NCI-H2227 treated with DMSO at 0.1 percent for 48 hours (cell line): ENCODE results near the gene CHRNG.
"Not testable (repeated sequence)": the region's sequence is repeated elsewhere in the genome, so short reads cannot be mapped to it uniquely, and the experiment has no call there.

Experiments used
- DNase-seq: peaks from one replicate; lab custom pipeline; 2025; lab: John Stamatoyannopoulos, UW

Gene CHRNG

DNA sequence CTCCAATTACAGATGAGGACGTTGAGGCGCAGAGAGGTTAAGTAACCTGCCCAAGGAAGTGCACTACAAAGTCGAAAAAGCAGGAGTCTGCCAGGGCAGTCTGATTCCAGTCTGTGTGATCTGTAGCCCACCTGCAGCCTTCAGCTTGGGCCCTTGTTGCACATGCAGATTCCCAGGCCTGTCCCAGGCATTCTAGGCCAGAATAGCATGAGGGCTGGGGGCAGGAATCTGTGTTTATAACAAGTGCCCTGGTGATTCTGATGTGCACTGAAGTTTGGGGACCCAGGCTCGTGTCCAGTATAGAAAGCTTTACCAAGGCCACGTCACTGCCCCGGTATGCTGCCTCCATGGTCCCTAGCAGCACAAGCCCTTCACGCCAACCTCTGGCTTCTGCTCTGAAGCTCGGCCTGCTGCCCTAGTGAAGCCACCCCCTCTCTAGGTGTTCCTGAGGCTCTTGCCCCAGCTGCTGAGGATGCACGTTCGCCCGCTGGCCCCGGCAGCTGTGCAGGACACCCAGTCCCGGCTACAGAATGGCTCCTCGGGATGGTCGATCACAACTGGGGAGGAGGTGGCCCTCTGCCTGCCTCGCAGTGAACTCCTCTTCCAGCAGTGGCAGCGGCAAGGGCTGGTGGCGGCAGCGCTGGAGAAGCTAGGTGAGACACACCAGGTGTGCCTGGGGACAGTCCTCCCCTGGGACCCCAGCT, 4.6 kb downstream of the CHRNG start:
- no peak for DNase-seq

DNA sequence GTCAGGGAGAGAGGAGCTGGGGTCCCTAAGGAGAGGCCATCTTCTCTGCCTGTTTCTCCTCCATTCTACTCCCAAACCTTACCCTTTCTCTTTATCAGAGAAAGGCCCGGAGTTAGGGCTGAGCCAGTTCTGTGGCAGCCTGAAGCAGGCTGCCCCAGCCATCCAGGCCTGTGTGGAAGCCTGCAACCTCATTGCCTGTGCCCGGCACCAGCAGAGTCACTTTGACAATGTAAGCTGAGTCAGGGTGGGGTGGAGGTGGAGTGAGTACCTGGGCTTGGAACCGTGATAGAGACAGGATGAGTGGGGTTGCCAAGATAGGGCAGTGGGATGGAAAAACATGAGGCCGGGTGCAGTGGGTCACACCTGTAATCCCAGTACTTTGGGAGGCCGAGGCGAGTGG, 5.2 kb downstream of the CHRNG start:
- DNase-seq, result no peak

DNA sequence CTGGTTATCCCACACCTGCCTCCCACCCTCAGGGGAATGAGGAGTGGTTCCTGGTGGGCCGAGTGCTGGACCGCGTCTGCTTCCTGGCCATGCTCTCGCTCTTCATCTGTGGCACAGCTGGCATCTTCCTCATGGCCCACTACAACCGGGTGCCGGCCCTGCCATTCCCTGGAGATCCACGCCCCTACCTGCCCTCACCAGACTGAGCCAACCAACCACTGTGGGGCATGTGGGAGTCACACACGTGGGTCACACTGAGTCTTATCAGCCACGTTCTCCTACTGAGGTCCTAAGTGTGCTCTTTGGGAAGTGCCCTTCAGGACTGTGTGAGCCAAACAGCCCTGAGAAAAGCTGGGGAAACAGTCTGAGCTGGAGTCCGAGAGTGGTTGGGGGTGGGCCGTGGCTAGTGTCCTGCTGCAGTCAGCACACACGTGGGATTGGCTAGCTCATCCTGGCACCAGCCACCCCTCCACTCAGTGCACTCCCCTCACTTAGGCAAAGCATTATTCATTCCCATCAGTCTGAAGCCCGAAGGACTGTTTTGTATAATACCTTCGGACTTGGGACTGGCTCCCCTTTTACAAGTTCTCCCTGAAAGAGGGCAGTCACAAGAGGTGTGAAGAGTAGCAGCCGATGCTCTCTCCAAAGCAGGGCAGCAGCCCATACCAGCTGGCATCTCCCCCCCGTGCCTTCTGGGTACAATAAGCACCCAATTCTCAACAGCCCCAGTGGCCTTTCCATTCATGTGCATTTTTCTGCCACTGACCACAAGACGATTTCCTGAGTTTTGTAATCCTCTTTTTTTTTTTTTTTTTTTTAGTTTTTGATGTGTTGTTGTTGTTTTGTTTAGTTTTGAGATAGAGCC, 6.3 kb downstream of the CHRNG start:
- DNase-seq, result no peak

DNA sequence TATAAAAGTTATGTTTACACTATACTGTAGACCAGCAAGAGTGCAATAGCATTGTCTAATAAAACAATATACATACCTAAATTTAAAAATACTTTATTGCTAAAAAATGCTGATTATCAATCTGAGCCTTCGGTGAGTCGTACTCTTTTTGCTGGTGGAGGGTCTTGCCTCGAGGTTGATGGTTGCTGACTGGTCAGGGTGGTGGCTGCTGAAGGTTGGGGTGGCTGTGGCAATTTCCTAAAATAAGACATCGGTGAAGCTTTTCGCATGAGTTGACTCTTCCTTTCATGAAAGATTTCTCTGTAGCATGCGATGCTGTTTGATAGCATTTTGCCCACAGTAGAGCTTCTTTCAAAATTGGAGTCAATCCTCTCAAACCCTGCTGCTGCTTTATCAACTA, 8.5 kb downstream of the CHRNG start:
- no peak for DNase-seq

DNA sequence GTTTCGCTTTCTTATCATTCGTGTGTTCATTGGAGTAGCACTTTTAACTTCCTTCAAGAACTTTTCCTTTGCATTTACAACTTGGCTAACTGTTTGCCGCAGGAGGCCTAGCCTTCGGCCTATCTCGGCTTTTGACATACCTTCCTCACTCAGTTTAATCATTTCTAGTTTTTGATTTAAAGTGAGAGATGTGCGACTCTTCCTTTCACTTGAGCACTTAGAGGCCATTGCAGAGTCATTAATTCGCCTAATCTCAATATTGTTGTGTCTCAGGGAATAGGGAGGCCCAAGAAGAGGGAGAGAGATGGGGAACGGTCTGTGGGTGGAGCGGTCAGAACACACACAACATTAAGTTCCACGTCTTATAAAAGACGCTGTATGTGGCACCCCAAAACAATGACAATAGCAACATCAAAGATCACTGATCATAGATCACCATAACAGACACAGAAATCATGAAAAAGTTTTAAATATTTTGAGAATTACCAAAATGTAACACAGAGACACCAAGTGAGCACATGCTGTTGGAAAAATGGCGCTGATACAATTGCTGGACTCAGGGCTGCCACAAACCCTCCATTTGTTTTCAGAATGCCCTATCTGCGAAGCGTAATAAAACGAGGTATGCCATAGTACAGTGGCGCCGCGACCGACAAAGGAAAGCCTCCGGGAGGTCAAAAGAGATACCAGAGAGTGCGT, 10.3 kb downstream of the CHRNG start:
- DNase-seq, result peak; percentile 73

DNA sequence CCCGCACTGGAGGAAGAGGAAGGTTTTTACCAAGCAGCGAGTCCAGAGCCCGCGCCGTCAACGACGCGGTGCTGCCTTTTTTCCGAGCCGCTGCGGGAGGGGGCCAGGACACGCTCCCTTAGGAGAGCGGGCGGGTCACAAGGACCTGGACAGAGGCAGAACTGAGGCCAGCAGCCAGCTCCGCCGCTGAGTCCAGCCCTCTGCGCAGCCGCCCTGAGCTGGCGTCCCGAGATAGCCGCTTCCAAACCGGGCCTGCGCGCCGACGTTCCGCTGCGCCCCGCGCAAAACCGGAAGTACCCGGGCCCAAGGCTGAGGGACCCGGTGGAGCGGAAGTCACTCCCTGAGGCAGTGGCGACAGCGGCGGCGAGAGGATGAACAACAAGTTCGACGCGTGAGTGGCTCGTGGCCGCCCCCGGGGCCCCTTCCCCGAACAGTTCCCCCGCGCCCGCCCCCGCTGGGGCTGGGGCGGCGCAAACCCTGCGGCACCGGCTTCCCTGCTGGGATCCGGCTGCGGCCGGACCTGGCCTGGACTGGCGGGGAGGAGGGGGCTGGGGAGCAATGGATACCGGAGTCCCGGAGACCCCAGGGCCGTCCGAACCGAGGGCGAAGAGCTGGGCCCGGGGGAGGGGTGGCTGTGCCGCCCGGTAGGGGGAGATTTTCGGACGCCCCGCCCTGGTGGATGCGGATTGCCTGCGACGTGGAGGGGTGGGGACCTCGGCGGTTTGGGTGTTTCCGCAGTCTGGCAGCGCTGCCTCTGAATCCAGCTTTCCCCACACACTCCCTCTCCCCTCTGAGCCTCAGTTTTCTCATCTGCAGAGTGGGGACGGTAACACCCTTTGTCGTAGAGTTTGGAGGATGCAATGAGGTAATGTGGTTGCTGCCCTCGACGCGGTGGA, 11.1 kb downstream of the CHRNG start, which contains the start of the genes EIF4E2 and TIGD1:
Gene EIF4E2 (plus strand): TSS at position 336 of the 896 bp plus-strand sequence. CDS start 36 bp downstream, at position 372.
Gene TIGD1 (minus strand): TSS at position 204 of the 896 bp plus-strand sequence. CDS start 675 bp downstream, outside the sequence.
- peak; percentile 93 for DNase-seq

DNA sequence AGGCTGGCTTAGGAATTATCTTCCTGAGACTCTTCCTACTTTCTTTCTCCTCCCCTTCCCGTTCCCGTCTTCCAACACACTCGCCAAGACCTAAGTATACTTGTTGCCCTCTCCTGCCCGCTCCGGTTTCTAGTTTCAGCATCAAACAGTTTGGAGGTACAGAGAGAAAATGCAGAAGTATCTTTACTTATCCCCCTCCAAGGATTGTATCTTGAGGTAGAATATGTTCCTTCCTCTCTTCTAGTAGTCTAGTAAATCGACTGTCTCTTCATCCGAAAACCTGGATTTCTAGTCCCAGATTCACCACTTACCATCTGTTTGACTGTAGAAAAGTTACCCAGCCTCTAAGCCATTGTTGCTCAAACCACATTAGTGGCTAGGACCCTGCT, 11.8 kb downstream of the CHRNG start:
- no peak for DNase-seq

DNA sequence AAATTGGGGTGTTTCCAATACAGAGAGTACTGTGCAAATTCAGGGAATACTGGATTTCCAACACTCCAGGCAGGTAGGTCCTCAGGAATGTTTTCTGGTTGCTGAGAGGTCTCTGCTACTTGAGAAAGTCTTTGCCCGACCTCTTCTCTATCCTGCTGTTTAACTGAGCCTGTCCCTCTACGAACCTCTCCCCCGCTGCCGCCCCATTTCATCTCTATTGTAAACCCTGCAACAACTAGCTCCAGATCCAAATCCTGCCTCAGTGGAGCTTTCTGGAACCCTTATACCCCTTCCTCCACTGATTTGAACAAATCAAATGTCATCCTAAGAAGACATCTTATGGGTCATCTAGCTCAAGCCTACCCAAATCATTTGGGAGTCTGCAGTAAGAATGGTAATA, 12.3 kb downstream of the CHRNG start:
- DNase-seq, result no peak

DNA sequence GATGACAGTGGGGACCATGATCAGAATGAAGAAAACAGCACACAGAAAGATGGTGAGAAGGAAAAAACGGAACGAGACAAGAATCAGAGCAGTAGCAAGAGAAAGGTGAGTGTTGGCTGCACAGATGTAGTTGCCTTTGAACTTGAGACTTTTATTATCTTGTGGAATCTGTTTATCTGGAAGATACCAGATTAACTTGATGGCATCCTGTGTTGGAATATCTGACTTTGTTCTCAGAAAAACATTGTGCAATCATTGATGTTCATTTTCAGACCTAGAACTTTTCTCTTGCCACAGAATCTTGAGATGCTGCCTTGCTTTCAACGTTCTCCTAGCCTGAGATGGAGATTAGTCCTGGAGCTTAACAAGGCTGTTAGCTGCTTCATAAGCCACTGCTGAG, 16.9 kb downstream of the CHRNG start:
- DNase-seq, result no peak

DNA sequence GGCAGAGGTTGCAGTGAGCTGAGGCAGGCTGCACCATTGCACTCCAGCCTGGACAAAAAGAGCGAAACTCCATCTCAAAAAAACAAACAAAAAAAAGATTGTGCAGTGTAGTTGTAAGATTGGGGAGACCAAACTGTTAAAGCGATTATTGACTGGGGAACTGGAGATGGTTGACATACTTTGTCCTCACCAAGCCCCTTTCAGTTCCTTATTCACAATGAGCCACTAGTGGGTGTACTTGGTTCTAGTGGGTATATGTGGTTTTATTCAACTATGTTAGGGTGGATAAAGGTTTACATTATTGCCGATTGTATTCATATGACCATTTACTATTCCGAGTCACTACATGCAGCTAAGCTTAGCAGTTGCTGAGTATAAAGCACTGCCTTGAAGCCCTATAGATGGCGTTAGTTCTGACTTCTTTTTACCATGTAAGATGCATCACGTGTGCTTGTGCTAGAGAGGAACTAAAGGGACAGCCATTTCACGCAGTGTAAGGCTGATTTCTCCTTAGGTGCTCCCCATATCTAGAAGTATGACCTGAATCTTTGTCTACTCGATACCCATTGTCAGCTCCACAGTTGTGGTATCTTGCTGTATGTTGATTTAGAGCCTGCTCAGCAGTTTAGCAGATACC, 23.1 kb downstream of the CHRNG start:
- no peak for DNase-seq

DNA sequence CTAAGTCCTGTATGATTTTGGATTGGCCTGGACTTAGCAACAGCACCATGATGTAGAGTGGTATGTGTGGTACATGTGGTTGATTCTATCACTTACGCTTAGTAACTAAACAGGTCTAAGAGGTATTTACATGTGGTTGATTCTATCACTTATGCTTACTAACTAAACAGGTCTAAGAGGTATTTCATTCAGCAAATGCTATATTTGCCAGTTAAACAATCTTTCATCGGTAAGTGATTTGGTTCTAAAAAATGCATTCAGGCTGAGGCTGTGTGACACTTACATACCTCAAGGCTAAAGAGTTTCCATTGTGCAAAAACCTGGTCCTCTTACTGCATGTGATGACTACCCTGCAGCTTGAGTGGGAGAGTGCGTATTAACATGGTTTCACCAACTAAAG, 24.1 kb downstream of the CHRNG start:
- DNase-seq, result no peak

DNA sequence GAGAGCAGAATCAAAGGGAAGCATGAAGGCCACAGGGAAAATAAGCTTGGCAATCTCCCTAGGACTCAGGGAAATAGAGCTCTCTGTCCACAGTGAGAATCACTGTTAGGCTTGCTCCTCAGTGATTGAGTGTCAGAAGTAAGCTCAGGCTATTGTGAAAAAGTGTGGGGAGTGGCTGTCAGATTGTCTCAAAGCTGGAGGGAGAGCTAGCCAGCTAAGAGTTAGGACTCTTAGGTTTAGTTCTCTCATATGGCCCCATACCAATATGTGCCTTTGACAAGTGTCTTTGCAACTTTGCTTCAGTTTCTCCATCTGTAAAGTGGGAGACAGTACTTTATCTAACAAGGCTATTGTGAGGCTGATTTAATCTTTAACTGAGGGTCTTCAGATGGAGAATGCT, 28.2 kb downstream of the CHRNG start:
- no peak for DNase-seq

DNA sequence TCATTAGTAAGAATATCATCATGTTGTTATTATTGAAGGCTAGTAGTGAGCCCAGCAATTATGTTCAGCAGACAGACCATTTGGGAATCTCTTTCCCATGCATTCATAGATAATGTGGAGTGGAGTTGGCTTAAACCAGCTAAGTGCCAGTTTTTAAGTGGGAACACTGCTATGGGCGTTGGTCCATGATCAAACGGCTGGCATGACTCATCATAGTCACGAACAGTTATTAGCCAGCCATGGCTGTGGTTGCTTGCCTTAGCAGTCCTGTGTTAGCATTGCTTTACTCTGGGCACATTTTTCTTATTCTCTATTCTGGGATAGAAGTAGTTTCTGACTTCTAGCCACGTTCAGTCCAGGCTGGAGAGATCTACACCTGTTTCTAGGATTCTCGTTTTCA, 28.7 kb downstream of the CHRNG start:
- DNase-seq, result no peak

DNA sequence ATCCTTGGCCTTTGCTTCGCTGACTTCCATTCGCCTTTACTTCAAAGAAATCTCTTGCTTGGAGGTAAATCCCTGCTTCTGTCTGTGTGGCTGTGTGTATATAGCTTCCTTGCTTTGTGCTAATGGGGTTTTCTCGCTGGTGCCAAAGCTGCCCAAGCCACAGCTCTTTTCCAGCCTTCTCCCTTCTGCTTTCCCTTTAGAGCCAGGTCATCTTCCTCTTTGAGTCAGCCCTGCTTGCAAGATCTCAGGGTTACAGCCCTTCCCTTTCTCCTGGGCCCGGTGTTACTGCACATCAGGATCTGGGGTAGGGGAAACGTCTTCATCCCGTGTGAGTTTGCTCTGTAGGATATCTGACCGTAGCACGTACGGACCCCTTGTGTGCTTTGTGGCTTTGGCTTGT, 30.0 kb downstream of the CHRNG start:
- no peak for DNase-seq

DNA sequence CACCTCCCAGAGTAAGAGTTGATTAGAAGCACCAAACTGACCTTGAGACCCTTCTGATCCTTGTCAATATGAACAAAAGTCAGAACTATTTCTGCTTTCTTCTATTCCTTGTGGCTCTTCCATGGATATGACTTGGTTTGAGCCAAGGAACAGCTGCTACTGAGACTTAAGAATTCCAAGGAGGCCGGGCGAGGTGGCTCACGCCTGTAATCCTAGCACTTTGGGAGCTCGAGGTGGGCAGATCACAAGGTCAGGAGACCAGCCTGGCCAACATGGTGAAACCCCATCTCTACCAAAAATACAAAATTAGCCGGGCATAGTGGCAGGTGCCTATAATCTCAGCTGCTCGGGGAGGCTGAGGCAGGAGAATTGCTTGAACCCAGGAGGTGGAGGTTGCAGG, 31.0 kb downstream of the CHRNG start:
- not testable (repeated sequence) for DNase-seq

DNA sequence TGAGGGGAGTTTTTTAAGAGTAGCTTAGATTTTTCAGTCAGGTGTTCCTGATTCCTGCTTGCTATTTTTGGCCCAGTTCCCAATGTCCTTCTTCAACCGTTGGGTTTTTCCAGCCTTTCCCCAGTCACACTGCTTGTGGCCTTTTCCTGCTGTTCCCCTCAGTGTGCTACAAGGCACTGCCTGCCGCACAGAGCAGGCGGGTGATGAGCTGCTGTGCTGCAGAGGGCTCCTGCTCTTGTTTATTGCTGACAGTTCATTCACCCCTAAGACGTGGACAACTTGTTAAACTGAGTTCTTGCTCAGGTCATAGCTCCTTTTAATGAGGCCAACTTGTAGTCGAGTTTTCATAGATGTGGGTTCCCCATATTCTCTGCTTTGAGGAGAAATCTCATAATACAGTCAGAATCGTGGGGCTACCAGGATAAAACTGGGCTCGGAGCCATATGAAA, 31.6 kb downstream of the CHRNG start:
- no peak for DNase-seq

DNA sequence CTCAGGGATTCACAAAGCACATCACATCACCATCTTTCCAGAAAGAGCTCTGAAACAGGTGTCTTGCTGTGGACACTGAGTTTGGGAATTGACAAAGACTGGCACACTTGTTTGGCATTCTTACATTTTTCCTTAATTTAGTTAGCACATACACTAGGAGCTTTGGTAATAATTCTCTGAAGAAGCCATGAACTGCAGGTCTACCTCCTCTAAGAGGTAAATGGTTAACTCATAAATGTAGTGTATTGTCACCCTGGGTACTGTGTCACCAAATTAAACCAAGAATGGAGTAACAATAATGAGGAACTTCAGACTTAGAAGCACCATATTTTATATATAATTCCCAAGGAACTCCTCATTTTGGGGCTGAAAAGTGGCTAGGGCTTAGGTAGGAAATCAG, 33.5 kb downstream of the CHRNG start:
- no peak for DNase-seq

DNA sequence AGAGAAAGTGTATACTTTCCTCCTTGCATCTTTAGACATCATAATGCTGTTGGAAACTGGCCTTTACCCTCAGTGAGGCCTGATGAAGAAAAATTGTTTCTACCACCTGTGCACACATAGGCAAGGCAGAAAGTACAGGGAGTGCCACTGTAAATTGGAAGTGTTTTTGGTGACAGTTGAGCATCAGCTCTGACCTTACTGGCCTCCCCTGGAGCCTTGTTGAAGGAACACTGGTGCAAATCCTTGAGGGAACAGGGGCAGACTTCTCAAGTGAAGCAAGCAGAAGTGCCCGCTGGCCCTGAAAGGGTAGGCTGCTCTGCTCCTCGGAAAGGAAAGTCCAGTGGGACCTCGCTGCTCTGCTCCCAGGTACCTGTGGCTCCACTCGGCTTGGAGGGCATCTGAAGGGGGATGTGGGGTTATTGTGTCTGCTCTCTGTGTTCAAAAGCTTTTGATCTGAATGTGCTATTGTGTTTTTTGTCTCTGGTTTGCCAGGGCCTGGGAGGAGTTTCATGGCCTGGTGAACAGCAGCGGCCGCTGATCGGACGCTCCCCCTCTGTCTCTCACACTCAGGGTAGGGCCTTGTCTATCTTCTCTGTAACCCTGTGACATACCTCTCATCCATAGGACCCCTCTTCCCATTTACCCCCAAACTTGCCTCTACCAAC, 34.4 kb downstream of the CHRNG start:
- no peak for DNase-seq

DNA sequence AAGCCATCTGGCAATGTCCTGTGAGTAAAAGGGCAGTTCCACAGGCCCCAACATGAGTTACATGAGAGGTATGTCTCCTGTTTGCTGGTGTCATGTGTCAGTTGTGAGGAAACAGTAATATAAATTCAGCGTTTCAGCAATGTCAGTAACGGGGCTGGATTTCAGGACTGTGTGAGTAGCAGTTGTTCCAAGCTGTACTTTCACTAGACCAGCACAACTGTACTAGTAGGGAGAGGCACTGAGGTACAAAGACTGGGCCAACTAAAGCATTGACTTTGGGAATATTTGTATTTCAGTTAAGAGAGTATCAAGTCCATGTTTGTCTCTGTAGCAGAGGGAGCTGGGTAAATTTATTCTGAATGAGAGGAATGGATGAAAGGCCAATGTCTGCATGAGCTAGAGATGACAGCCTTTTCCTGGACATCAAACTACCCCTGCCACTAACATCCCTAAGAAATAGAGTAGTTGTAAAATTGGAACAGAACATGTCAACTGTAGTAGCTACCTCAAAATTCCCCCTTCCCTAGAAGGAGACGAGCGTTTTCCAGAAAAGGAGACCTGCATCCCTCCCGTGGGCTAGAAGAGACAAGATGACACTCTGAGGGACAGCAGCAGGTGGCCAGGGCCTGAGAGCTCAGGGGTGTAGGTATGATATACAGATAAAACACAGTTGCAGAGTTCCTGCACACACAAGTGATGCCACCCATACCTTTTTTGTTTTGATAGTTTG, 35.3 kb downstream of the CHRNG start:
- DNase-seq, result no peak

DNA sequence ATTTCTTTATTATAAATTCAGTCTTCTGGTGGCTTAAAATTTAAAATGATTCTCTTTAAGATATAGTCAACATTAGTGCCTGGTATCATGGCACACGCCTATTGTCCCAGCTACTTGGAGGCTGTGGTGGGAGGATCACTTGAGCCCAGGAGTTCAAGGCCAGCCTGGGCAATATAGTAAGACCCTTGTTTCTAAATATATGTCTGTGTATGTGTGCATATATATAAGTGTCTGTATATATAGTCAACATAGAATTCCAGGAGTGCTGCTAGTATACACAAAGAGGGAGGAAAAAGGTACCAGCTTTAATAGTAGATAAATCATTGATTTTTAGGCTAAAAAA, 35.9 kb downstream of the CHRNG start:
- no peak for DNase-seq
